Suppressor macrophage treated with lipopolysaccharide for 4 hours (primary cell): ENCODE results near the gene DUXB.

ENCODE experiments used
- DNase-seq: peaks from one replicate; pipeline ENCODE4 v3.0.0-alpha.2; 2020

DUXB gene

GRCh38 chr16:75658175-75658574 is 43.1 kb downstream of the DUXB start:
- DNase-seq, result no peak

GRCh38 chr16:75653922-75654321 is 47.3 kb downstream of the DUXB start:
- DNase-seq, result no peak

DNA sequence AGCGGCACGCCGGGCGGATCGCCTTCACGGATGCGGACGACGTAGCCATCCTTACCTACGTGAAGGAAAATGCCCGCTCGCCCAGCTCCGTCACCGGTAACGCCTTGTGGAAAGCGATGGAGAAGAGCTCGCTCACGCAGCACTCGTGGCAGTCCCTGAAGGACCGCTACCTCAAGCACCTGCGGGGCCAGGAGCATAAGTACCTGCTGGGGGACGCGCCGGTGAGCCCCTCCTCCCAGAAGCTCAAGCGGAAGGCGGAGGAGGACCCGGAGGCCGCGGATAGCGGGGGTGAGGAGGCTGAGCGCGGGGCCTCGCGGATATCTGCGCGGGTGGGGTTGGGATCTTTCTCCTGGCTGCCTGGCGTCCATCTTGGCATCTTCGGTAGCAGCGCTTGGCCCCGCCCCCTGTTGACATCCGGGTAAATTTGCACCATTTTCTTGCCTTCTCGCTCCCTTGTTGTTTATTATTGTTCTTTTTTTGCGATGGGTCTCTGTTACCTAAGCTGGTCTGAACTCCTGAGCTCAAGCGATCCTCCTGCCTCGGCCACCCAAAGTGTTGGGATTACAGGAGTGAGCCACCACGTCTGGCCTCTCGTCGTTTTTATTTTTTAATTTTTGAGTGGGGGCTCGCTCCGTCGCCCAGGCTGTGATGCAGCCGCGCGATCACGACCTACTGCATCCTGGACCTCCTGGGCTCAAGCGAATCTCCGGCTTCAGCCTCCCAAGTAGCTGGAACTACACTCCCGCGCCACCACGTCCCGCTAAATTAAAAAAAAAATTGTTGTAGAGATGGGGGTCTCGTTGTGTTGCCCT is 52.8 kb downstream of the DUXB start:
- peak; percentile 81 for DNase-seq

GRCh38 chr16:75647492-75648264 is 53.6 kb downstream of the DUXB start, which contains the start of the genes KARS1 and TERF2IP:
KARS1 (minus strand) TSS chr16:75647665; CDS start chr16:75647639, 26 bp downstream.
TERF2IP (plus strand) TSS chr16:75647773; CDS start chr16:75647883, 110 bp downstream.
- peak; percentile 96 for DNase-seq

DNA sequence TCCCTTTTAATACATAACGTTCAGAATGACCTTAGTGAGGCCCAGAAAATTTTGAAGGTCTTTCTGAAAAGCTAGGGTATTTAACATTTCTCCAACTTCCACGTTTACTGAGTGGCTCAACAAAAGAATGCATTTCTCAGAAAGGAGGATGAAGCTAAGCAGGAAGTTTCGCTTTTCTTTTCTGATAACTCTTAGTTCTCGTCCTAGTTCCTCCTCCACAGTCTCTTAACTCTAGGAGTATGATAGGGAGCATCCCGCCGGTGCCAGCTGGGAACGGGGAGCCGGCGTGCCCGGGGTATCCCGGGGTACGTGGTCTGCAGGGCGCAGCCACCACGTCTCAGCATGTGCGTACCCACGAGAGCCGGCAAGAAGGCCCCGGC is 54.2 kb downstream of the DUXB start:
- DNase-seq, result peak; percentile 46

GRCh38 chr16:75644240-75645012 is 56.8 kb downstream of the DUXB start:
- no peak for DNase-seq
